ENCODE data around the gene IGLL5.
"Not testable (repeated sequence)": the region's sequence is repeated elsewhere in the genome, so short reads cannot be mapped to it uniquely, and the experiment has no call there.

IGLL5 gene

GRCh38 chr22:22884888-22885840 is 2.5 kb upstream of the IGLL5 start:
- DNase-seq = no peak

GRCh38 chr22:22886546-22886945 is 1.1 kb upstream of the IGLL5 start:
- DNase-seq = no peak

DNA sequence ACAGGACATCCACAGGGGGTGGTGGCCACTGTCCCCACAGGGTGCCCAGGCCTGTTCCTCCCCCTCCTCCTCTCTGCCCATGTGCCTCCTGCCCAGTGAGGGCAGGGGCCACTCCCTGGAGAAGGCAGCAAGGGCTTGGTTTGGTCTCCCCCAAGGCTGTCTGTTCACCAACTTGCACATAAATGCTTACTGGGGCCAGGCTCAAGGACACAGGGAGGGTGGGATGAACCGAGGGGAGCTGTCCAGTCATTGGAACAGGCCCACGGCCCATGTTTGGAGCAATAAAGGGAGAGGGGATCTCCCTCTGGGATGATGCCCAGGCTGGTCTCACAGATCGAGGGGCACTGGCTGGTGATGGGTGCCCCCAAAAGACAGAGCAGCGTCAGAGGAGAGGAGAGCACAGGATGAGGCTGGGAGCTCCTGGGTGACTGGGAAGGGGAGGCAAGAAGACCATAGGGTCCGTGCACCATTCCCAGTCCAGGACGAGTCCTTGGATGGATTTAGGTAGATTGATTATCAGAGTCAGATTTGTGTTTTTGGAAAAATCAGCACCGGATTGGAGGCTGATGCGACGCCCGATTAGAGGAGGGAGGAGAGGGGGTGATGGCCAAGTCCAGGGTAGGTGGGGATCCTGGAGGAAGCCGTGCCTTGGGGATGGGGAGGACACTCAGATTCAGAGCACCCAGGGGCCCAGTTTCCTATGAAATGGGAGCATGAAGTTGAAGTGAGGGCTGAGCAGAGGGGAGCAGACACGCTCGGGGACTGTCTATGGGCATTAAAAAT is 1.1 kb downstream of the IGLL5 start:
- no peak for DNase-seq

DNA sequence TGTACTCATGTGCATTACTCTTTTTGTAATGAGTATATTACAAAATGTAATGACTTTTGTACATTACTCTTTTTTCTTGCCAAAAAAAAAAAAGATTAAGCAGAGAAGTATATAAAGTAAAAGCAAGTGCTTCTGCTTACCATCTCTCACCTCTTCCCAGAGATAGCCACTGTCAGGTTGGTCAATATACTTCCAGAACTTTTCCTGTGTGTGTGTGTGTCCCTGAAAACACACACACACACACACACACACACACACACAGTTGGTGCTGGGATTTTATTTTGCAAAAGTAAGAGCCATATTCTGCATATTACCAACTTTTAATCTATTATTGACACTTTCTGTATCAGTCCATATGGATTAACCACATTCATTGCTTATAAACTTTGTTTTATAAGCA is 2.5 kb downstream of the IGLL5 start:
- DNase-seq = no peak

GRCh38 chr22:22891139-22891621 is 3.6 kb downstream of the IGLL5 start:
- DNase-seq = no peak

DNA sequence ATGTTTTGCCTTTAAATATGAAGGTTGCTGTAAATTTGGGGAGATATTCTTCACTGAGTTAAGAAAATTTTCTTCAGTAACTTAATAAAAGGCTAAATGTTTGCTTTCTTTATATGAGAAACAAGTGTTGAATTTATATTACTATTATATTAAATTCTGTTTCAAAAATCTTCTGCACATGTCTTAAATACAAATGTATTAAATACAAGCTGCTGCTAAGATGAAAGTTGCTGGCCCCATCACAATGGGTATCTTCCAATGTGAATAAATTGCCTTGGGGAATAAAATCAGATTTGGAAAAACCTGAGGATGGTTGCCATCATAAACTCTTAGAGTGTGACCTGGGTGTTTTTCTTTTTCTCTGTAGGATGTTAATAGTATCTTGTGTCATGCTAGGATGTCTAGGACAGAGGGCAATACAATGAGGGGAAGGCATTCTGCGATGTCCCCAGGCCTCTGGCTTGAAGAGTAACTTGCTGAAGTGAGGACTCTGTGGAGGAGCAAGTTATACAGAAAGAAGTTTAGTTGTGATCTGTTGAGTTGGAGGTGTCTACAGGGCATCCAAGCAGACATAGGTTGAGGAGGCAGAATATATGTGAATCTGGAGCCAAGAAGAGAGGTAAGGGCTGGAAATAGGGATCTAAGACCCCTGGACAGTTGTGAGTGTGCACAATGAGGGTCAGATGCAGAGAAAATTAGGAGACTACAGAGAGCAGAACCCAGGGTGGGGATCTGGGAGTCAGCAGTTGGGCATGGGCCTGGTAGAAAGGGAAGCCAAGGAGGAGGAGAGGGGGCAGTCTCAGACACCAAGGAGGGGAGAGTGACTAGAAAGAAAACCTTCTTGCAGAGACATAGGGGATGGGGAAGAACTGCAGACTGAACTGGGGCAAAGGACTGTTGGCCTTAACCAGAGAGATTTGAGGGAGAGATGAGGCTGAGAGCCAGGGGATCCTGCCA is 4.8 kb downstream of the IGLL5 start:
- DNase-seq = no peak

DNA sequence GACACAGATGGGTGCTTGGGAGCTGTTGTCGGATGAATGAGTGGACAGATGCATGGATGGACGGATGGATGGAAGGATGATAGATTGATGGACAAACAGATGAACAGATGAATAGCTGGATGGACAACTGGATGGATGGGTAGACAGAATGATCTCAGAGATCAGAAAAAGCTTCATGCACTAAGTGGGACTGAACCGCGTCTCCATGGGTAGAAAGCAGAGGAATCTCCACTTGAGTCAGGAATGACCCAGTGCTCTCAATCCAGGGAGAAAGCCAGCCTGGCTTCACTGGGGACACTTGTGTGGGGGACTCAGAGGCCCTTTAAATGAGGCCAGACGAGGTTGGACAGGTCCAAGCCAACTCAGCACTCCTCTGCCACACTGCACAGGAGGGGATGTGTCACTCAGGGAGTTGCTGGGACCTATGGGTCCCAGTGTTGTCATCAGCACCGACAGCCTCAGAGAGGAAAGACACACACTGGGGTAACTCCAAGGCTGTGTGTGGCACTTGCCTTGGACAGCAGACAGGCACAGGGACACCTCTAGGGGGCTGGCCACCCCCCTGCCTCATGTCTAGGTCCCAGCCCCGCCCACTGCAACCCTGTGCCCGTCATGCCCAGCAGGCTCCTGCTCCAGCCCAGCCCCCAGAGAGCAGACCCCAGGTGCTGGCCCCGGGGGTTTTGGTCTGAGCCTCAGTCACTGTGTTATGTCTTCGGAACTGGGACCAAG is 5.6 kb downstream of the IGLL5 start:
- DNase-seq = no peak

DNA sequence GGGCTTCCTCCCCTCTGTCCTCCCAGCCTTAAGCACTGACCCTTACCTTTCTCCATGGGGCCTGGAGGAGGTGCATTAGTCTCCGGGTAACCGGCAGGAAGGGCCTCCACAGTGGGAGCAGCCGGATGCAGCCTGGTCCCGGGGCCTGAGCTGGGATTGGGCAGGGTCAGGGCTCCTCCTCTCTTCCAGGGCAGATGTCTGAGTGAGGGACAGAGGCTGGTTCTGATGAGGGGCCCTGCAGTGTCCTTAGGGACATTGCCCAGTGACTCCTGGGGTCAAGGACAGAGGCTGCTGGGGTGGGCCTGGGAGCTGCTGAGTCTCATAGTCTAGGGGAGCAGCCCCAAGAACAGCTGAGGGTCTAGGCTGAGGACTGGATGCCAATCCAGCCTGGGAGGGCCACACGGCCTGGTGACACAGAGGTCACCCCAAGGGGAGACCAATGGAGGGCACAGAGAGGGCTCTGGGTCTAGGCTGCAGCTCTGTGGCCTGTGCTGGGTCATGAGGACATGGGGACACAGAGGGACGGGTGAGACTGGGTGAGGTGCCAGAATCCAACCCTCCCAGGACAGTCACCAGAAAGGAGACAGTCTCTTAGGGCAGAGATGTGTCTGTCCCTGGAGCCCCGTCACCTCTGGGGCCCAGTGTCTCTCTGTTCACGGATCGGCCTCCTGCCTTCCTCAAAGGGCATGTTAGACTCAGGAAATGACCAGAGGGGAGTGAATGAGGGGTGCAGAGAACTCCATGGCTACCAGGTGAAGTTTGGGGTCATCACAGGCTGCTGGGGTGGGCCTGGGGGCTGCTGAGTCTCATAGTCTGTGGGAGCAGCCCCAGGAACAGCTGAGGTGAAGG is 6.5 kb downstream of the IGLL5 start:
- DNase-seq = no peak

DNA sequence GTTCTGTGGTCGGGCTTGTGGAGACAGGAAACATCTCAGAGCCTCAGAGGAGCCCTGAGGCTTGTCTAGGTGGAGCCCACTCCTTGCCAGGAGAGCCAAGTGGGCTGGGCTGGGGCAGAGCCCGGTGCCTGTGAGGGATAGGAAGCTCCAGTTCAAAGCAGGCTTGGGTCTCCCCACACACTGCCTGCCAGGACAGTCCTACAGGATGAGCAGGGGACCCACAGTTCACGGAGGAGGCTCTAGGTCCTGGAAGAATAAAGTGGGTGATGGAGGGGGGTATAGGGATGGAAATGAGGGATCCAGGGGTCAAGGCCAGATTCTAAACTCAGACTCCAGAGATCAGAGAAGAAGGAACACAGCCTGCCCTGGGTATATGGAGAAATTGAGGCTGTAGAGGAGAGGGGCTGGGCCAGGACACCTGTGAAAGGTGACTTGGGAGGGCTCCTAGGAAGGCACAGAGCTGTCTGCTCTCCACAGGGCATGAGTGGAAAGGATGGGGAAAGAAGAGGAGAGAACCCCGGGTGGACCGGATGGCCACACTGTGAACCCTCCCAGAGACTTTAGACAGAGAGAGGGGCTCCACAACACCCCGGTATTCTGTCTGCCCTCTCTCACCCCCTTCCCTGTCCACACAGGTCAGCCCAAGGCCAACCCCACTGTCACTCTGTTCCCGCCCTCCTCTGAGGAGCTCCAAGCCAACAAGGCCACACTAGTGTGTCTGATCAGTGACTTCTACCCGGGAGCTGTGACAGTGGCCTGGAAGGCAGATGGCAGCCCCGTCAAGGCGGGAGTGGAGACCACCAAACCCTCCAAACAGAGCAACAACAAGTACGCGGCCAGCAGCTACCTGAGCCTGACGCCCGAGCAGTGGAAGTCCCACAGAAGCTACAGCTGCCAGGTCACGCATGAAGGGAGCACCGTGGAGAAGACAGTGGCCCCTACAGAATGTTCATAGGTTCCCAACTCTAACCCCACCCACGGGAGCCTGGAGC is 7.4 kb downstream of the IGLL5 start:
- DNase-seq = no peak

GRCh38 chr22:22895776-22896445 is 8.3 kb downstream of the IGLL5 start:
- no peak for DNase-seq

DNA sequence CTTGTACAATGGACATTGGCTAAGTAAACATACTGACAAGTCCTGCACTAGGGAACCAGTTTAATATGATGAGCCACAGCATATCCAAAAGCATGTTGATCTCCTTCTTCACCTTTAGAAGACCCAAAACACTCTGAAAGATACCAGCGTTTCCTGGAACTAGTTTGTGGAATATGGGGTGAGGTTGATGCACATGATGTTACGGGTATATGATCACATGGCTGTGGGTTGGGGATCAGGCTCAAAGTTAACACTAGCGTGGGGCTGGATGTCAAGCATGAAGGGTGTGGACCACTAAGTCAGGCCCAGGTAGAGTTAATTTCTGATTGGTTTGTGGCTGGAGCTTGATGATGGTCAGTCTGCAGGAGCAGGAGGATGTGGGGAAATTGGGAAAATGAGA is 9.0 kb downstream of the IGLL5 start:
- DNase-seq = no peak

DNA sequence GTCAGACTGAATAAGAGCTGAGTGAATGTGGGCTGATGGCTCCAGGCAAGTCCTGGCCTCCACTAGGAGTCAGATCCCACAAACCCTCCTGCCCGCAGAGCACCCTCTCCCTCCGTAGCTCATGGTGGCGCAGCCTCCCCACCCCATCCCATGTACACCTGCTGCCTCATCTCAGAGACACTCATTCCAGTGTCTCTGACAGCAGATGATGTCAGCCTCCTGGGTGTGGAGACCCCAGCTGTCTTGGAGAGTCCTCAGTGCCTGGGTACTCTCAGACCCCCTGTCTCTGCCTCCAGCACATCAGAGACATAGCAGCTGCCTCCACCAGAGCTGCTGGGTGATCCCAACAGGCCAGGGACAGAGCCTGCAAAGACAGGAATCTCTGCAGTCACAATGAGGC is 9.5 kb downstream of the IGLL5 start:
- peak; percentile 41 for DNase-seq

- no peak for DNase-seq
Observed at GRCh38 chr22:22897947-22898346, 10.3 kb downstream of the IGLL5 start.

DNA sequence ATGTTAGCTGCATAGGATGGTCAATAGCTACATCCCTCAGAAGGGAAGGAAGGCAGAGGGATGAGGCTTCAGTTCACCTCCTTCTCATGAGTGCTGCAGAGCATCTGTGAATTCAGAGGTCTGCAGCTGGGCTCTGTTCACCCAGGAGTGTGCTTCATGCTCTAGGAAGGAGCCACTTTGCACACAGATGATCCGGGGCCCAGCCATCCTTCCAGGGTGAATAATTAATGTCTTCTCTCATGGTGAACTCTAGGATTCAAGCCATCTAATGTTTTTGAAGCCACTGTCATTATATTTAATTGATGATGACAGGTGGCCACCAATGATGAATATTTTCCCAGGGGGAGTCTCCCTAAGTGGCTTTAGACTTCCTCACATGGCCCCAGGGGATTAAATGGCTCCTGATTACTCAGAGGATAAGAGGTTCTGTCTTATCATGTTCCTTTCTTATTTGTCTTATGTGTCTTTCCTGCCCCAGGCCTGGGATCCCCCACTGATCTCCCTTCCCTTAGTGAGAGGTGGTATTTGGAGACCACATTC is 10.9 kb downstream of the IGLL5 start:
- not testable (repeated sequence) for DNase-seq

- not testable (repeated sequence) for DNase-seq
Observed at GRCh38 chr22:22899342-22900080, 11.9 kb downstream of the IGLL5 start.

DNA sequence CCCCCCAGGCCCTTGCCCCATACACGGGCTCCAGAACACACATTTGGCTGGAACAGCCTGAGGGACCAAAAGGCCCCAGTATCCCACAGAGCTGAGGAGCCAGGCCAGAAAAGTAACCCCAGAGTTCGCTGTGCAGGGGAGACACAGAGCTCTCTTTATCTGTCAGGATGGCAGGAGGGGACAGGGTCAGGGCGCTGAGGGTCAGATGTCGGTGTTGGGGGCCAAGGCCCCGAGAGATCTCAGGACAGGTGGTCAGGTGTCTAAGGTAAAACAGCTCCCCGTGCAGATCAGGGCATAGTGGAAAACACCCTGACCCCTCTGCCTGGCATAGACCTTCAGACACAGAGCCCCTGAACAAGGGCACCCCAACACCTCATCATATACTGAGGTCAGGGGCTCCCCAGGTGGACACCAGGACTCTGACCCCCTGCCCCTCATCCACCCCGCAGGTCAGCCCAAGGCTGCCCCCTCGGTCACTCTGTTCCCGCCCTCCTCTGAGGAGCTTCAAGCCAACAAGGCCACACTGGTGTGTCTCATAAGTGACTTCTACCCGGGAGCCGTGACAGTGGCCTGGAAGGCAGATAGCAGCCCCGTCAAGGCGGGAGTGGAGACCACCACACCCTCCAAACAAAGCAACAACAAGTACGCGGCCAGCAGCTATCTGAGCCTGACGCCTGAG is 13.1 kb downstream of the IGLL5 start:
- DNase-seq = peak; percentile 6

GRCh38 chr22:22901578-22902218 is 14.1 kb downstream of the IGLL5 start:
- peak; percentile 26 for DNase-seq

Data from left hindlimb (tissue), 1 donor.